Epithelial cell of esophagus (primary cell): ENCODE measurements around the gene ZIC2.

Experiments
- DNase-seq: peaks from one replicate; pipeline ENCODE4 v3.0.0; 2010; ENCODE audit warnings: low read depth
- H3K4me3 ChIP-seq: 2 replicates; pipeline ENCODE4 v1.5.1; 2011; ENCODE audit warnings: mild to moderate bottlenecking, low read length, control low read depth
- CTCF ChIP-seq: IDR thresholded peaks from 2 replicates; pipeline ENCODE4 v1.5.1; 2011; ENCODE audit warnings: low read depth, mild to moderate bottlenecking, low read length, control low read depth, inconsistent platforms; ENCODE audit not compliant: insufficient read depth; ENCODE audit errors: missing control alignments

ZIC2 gene

GRCh38 chr13:99966064-99966805 lies 15.3 kb upstream of the ZIC2 start:
- no peak overlapping the region for H3K4me3 ChIP-seq
- no peak for TF ChIP-seq CTCF
- DNase-seq, result no peak

- no peak for DNase-seq
- no peak for TF ChIP-seq CTCF
- no peak overlapping the region for H3K4me3 ChIP-seq
These were observed 14.1 kb upstream of the ZIC2 start for GRCh38 chr13:99967498-99967868.

- no peak for DNase-seq
- H3K4me3 ChIP-seq, result no peak overlapping the region
- TF ChIP-seq CTCF, result no peak
These were observed 13.6 kb upstream of the ZIC2 start for GRCh38 chr13:99967869-99968520.

GRCh38 chr13:99968521-99969452 lies 12.8 kb upstream of the ZIC2 start:
- no peak for TF ChIP-seq CTCF
- DNase-seq, result no peak
- no peak overlapping the region for H3K4me3 ChIP-seq

GRCh38 chr13:99969453-99969918 lies 12.1 kb upstream of the ZIC2 start:
- DNase-seq, result no peak
- H3K4me3 ChIP-seq, result no peak overlapping the region
- no peak for TF ChIP-seq CTCF

- no peak for DNase-seq
- TF ChIP-seq CTCF, result no peak
- H3K4me3 ChIP-seq, result no peak overlapping the region
These were observed 11.5 kb upstream of the ZIC2 start for GRCh38 chr13:99969919-99970650.
